Mammary epithelial cell (primary cell): Measurements from ENCODE around the gene AUTS2.

ENCODE experiments used
- CTCF ChIP-seq, 2 donors: IDR thresholded peaks in 1 of 2; conservative IDR thresholded peaks in 1 of 2; 2 replicates each; pipeline ENCODE4 v1.5.1; 2011 to 2012; ENCODE audit warnings: inconsistent platforms in 2 of 2, low read length in 2 of 2, mild to moderate bottlenecking in 2 of 2, control low read depth in 1 of 2, low read depth in 1 of 2; ENCODE audit not compliant: insufficient read depth in 1 of 2; ENCODE audit errors: extremely low read depth in 1 of 2
- EZH2 ChIP-seq: IDR thresholded peaks from 2 replicates; pipeline ENCODE4 v1.6.1; 2012; ENCODE audit warnings: low read length, inconsistent platforms, borderline replicate concordance

- TF ChIP-seq CTCF (conservative IDR thresholded peaks at IDR 0.05 in 1 of 2, IDR thresholded peaks at IDR 0.05 in 1 of 2; ENCODE audit: extremely low read depth in 1 of 2, insufficient read depth in 1 of 2, low read depth in 1 of 2, low read length in 2 of 2) (no peak), EZH2 (no peak)
Observed at GRCh38 chr7:70387217-70387616, 788.9 kb downstream of the AUTS2 start.
